ENCODE results near the gene RGS7.

DNA sequence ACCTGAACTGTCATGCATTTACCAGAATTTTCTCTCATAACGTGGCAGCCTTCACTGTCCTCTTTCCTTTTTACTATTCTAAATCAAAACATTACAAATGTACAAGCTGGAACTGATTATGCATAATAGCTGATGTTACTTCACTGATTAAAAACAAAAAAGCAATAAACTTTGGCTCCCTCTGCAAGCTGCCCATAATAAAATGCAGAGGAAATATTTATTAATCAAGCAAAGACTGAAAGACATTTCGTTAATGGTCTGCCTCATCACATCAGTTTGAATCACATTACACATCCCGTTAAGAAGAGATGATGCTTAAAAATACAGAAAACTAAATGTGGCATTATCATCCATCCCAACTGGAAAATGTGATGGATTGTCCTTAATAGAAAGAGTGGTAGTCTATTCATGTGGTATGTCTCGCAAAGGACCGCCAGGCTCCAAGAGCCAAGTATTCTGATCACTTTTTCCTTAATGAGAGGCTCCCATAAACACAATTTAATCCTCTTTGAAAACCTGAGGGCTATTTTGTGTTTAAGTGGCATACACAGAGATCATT is 225.3 kb downstream of the RGS7 start:
- no peak for TF ChIP-seq CTCF (IDR thresholded peaks at IDR 0.05)
- TF ChIP-seq POLR2A (IDR thresholded peaks at IDR 0.05), result no peak

All from gastroesophageal sphincter (tissue), 3 donors.